Effector memory CD4-positive, alpha-beta T cell (primary cell): ENCODE data around the gene RAB10.

Experiments used
- DNase-seq, 3 donors: peaks; one replicate each; pipeline ENCODE4 v3.0.0-alpha.2; 2020
- H3K27ac ChIP-seq: 2 replicates; pipeline ENCODE4 v1.7.0; 2013; ENCODE audit warnings: mild to moderate bottlenecking, low read length, moderate library complexity; ENCODE audit not compliant: insufficient read depth, poor library complexity, severe bottlenecking
- H3K27me3 ChIP-seq: replicated peaks from 2 replicates; pipeline ENCODE4 v1.7.0; 2013; ENCODE audit warnings: mild to moderate bottlenecking, low read length; ENCODE audit not compliant: insufficient read depth, control insufficient read depth, poor library complexity, severe bottlenecking
- H3K36me3 ChIP-seq: 2 replicates; pipeline ENCODE4 v1.7.0; 2013; ENCODE audit warnings: mild to moderate bottlenecking, low read length, moderate library complexity; ENCODE audit not compliant: control insufficient read depth, insufficient read depth
- H3K4me1 ChIP-seq: 2 replicates; pipeline ENCODE4 v1.7.0; 2013; ENCODE audit warnings: low read length, mild to moderate bottlenecking; ENCODE audit not compliant: control insufficient read depth, insufficient read depth, poor library complexity, severe bottlenecking
- H3K4me3 ChIP-seq: 2 replicates; pipeline ENCODE4 v1.7.0; 2013; ENCODE audit warnings: low read length, low read depth, mild to moderate bottlenecking; ENCODE audit not compliant: insufficient read depth, poor library complexity, severe bottlenecking
- H3K9me3 ChIP-seq: 2 replicates; pipeline ENCODE4 v1.7.0; 2013; ENCODE audit warnings: mild to moderate bottlenecking, low read length, moderate library complexity; ENCODE audit not compliant: control insufficient read depth

The RAB10 gene

GRCh38 chr2:26173776-26174482, 140.0 kb downstream of the RAB10 start:
- no peaks in the 10 kb centered on the region for H3K9me3 ChIP-seq
- peak overlapping the region; percentile 51 for H3K4me3 ChIP-seq
- H3K27me3 ChIP-seq = peaks cover 23% of the 10 kb centered on the region
- no peak overlapping the region for H3K27ac ChIP-seq
- DNase-seq = no peak
- no peaks in the 10 kb centered on the region for H3K36me3 ChIP-seq
- H3K4me1 ChIP-seq = peaks cover 10% of the 10 kb centered on the region

- Histone ChIP-seq H3K4me1 (peaks cover 16% of the 10 kb centered on the region), H3K9me3 (no peaks in the 10 kb centered on the region), H3K4me3 (no peak overlapping the region), H3K27me3 (peaks cover 23% of the 10 kb centered on the region), H3K36me3 (no peaks in the 10 kb centered on the region), H3K27ac (no peak overlapping the region)
- DNase-seq = no peak
These were observed 141.0 kb downstream of the RAB10 start for GRCh38 chr2:26174691-26175465.

- Histone ChIP-seq H3K27me3 (peaks cover 23% of the 10 kb centered on the region), H3K4me1 (peaks cover 16% of the 10 kb centered on the region), H3K9me3 (no peaks in the 10 kb centered on the region), H3K4me3 (no peak overlapping the region), H3K36me3 (no peaks in the 10 kb centered on the region), H3K27ac (no peak overlapping the region)
- DNase-seq = no peak
These were observed 141.8 kb downstream of the RAB10 start for GRCh38 chr2:26175466-26176278.

- H3K9me3 ChIP-seq = no peaks in the 10 kb centered on the region
- H3K36me3 ChIP-seq = no peaks in the 10 kb centered on the region
- peaks cover 23% of the 10 kb centered on the region for H3K27me3 ChIP-seq
- H3K4me1 ChIP-seq = peaks cover 16% of the 10 kb centered on the region
- no peak for DNase-seq
- H3K27ac ChIP-seq = no peak overlapping the region
- H3K4me3 ChIP-seq = no peak overlapping the region
These were observed 142.4 kb downstream of the RAB10 start for GRCh38 chr2:26176279-26176615.

GRCh38 chr2:26177122-26177521, 143.2 kb downstream of the RAB10 start:
- no peaks in the 10 kb centered on the region for H3K9me3 ChIP-seq
- no peak overlapping the region for H3K4me3 ChIP-seq
- no peak for DNase-seq
- H3K36me3 ChIP-seq = no peaks in the 10 kb centered on the region
- H3K4me1 ChIP-seq = peaks cover 16% of the 10 kb centered on the region
- H3K27ac ChIP-seq = no peak overlapping the region
- H3K27me3 ChIP-seq = peaks cover 19% of the 10 kb centered on the region

GRCh38 chr2:26178246-26178645, 144.4 kb downstream of the RAB10 start:
- H3K27ac ChIP-seq = no peak overlapping the region
- H3K36me3 ChIP-seq = no peaks in the 10 kb centered on the region
- H3K4me3 ChIP-seq = peak overlapping the region; percentile 42
- H3K9me3 ChIP-seq = no peaks in the 10 kb centered on the region
- H3K27me3 ChIP-seq = peaks cover 16% of the 10 kb centered on the region
- peaks cover 15% of the 10 kb centered on the region for H3K4me1 ChIP-seq
- DNase-seq = no peak

GRCh38 chr2:26178746-26179436, 145.0 kb downstream of the RAB10 start:
- Histone ChIP-seq H3K27me3 (peaks cover 11% of the 10 kb centered on the region), H3K36me3 (no peaks in the 10 kb centered on the region), H3K4me1 (peaks cover 10% of the 10 kb centered on the region), H3K27ac (no peak overlapping the region), H3K4me3 (peak overlapping the region; percentile 42), H3K9me3 (no peaks in the 10 kb centered on the region)
- DNase-seq = no peak

GRCh38 chr2:26179446-26179913, 145.6 kb downstream of the RAB10 start:
- peak overlapping the region; percentile 42 for H3K4me3 ChIP-seq

GRCh38 chr2:26182441-26182840, 148.6 kb downstream of the RAB10 start:
- H3K36me3 ChIP-seq = no peaks in the 10 kb centered on the region
- no peak overlapping the region for H3K27ac ChIP-seq
- no peak for DNase-seq
- no peaks in the 10 kb centered on the region for H3K27me3 ChIP-seq
- H3K9me3 ChIP-seq = no peaks in the 10 kb centered on the region
- peaks cover 14% of the 10 kb centered on the region for H3K4me1 ChIP-seq
- H3K4me3 ChIP-seq = no peak overlapping the region

More at GRCh38 chr2:26179446-26179913, 145.6 kb downstream of the RAB10 start:
- no peak overlapping the region for H3K27ac ChIP-seq
- DNase-seq = no peak
- peaks cover 10% of the 10 kb centered on the region for H3K4me1 ChIP-seq
- no peaks in the 10 kb centered on the region for H3K36me3 ChIP-seq
- H3K27me3 ChIP-seq = peaks cover 5% of the 10 kb centered on the region
- H3K9me3 ChIP-seq = no peaks in the 10 kb centered on the region
